ENCODE data around the gene RNU2-1.

The RNU2-1 gene

GRCh38 chr17:43224146-43224705 is 9.6 kb downstream of the RNU2-1 start:
- no peak for DNase-seq (ENCODE audit: extremely low spot score)
- POLR2A ChIA-PET, result interaction anchor here (0.7 to 1.0 kb wide), 2 partner anchors 92 to 322 kb away, joined by 3 to 11 read pairs; partner anchors contain the start of gene ETV4
- CTCF ChIA-PET, result interaction anchor here (1.6 to 2.7 kb wide), 2 partner anchors 10 to 12 kb away, joined by 4 to 13 read pairs; partner anchors contain the start of gene TMEM106A
- TF ChIP-seq CTCF (IDR thresholded peaks at IDR 0.05; ENCODE audit: control extremely low read depth, extremely low read depth, low read depth, missing control alignments), result no peak

- CTCF ChIA-PET, result interaction anchor here (1.0 to 1.2 kb wide), 2 partner anchors 9 to 11 kb away, joined by 3 read pairs; partner anchors contain the start of gene TMEM106A
- no peak for TF ChIP-seq CTCF (IDR thresholded peaks at IDR 0.05; ENCODE audit: control extremely low read depth, extremely low read depth, low read depth, missing control alignments)
- POLR2A ChIA-PET, result interaction anchor here (1.0 kb wide), 1 partner anchor 8 kb away, joined by 4 read pairs; the partner anchor contains the start of gene TMEM106A
- no peak for DNase-seq (ENCODE audit: extremely low spot score)
Measured at GRCh38 chr17:43220511-43221125, 13.2 kb downstream of the RNU2-1 start.

- DNase-seq (ENCODE audit: extremely low spot score), result no peak
- CTCF ChIA-PET, result interaction anchor here (1.0 to 1.5 kb wide), 3 partner anchors 8 to 89 kb away, joined by 3 to 4 read pairs (median 3); partner anchors contain the start of gene TMEM106A
- POLR2A ChIA-PET, result interaction anchor here (0.6 to 1.6 kb wide), 4 partner anchors 96 to 141 kb away, joined by 4 to 11 read pairs (median 5); no protein-coding TSS in a partner anchor
- TF ChIP-seq CTCF (IDR thresholded peaks at IDR 0.05; ENCODE audit: control extremely low read depth, extremely low read depth, low read depth, missing control alignments), result no peak
Measured at GRCh38 chr17:43219746-43220380, 13.9 kb downstream of the RNU2-1 start.

- CTCF ChIA-PET, result interaction anchor here (1.5 kb wide), 1 partner anchor 90 kb away, joined by 4 read pairs; no protein-coding TSS in a partner anchor
- POLR2A ChIA-PET, result interaction anchor here (0.6 to 1.6 kb wide), 4 partner anchors 97 to 142 kb away, joined by 4 to 11 read pairs (median 5); no protein-coding TSS in a partner anchor
- no peak for DNase-seq (ENCODE audit: extremely low spot score)
- no peak for TF ChIP-seq CTCF (IDR thresholded peaks at IDR 0.05; ENCODE audit: control extremely low read depth, extremely low read depth, low read depth, missing control alignments)
Measured at GRCh38 chr17:43219001-43219400, 14.8 kb downstream of the RNU2-1 start.

- DNase-seq (ENCODE audit: extremely low spot score), result no peak
- ChIA-PET CTCF (interaction anchor here (1.1 kb wide), 1 partner anchor 16 kb away, joined by 3 read pairs; no protein-coding TSS in a partner anchor), POLR2A (interaction anchor here (1.6 kb wide), 1 partner anchor 99 kb away, joined by 11 read pairs; no protein-coding TSS in a partner anchor)
- no peak for TF ChIP-seq CTCF (IDR thresholded peaks at IDR 0.05; ENCODE audit: control extremely low read depth, extremely low read depth, low read depth, missing control alignments)
Measured at GRCh38 chr17:43217614-43218087, 16.1 kb downstream of the RNU2-1 start.
